Measurements from ENCODE around the gene DENND2A. TPM values are rescaled to one million over a fixed set of nuclear protein-coding genes. Genes with fewer than 3 reads are reported as not detected.
"Not testable (repeated sequence)": the region's sequence is repeated elsewhere in the genome, so short reads cannot be mapped to it uniquely, and the experiment has no call there.

DENND2A gene
- total RNA-seq, 2 experiments from 2014 or later = not detected

GRCh38 chr7:140529428-140529827 is 111.2 kb downstream of the DENND2A start:
- H3K36me3 Mint-ChIP-seq (ENCODE audit: low read depth); H3K9me3 Mint-ChIP-seq; H3K4me3 Mint-ChIP-seq; DNase-seq; H3K27ac Mint-ChIP-seq; POLR2A ChIA-PET; CTCF ChIA-PET: not testable (repeated sequence)
- Mint-ChIP-seq H3K4me1 (peaks cover 14% of the 10 kb centered on the region), H3K27me3 (peaks cover 15% of the 10 kb centered on the region)

- Mint-ChIP-seq H3K9me3 (no peaks in the 10 kb centered on the region), H3K27me3 (peaks cover 9% of the 10 kb centered on the region), H3K4me3 (no peak overlapping the region), H3K27ac (no peak overlapping the region), H3K4me1 (peaks cover 14% of the 10 kb centered on the region), H3K36me3 (ENCODE audit: low read depth) (no peaks in the 10 kb centered on the region)
- DNase-seq = no peak
- ChIA-PET POLR2A (interaction anchor here (0.5 kb wide), 1 partner anchor 125 kb away, joined by 3 read pairs; no protein-coding TSS in a partner anchor), CTCF (interaction anchor here (1.1 kb wide), 1 partner anchor 49 kb away, joined by 3 read pairs; no protein-coding TSS in a partner anchor)
Observed at GRCh38 chr7:140526787-140527664, 113.6 kb downstream of the DENND2A start.

GRCh38 chr7:140526214-140526613 is 114.4 kb downstream of the DENND2A start:
- Mint-ChIP-seq H3K4me3 (no peak overlapping the region), H3K27ac (no peak overlapping the region), H3K27me3 (peaks cover 9% of the 10 kb centered on the region), H3K4me1 (peaks cover 14% of the 10 kb centered on the region), H3K9me3 (no peaks in the 10 kb centered on the region), H3K36me3 (ENCODE audit: low read depth) (no peaks in the 10 kb centered on the region)
- ChIA-PET POLR2A (interaction anchor here (0.5 kb wide), 1 partner anchor 126 kb away, joined by 3 read pairs; no protein-coding TSS in a partner anchor), CTCF (interaction anchor here (1.1 kb wide), 1 partner anchor 48 kb away, joined by 3 read pairs; no protein-coding TSS in a partner anchor)
- no peak for DNase-seq

- no peak overlapping the region for H3K4me3 Mint-ChIP-seq
- H3K27me3 Mint-ChIP-seq = peaks cover 6% of the 10 kb centered on the region
- H3K27ac Mint-ChIP-seq = no peak overlapping the region
- peak; percentile 44 for DNase-seq
- H3K4me1 Mint-ChIP-seq = peaks cover 14% of the 10 kb centered on the region
- ChIA-PET POLR2A (interaction anchor here (0.6 kb wide), 1 partner anchor 47 kb away, joined by 3 read pairs; no protein-coding TSS in a partner anchor), CTCF (no interaction called here)
- H3K9me3 Mint-ChIP-seq = no peaks in the 10 kb centered on the region
- no peaks in the 10 kb centered on the region for H3K36me3 Mint-ChIP-seq (ENCODE audit: low read depth)
Observed at GRCh38 chr7:140525743-140526142, 114.9 kb downstream of the DENND2A start.

GRCh38 chr7:140521421-140521820 is 119.2 kb downstream of the DENND2A start:
- H3K27me3 Mint-ChIP-seq = peaks cover 8% of the 10 kb centered on the region
- H3K9me3 Mint-ChIP-seq = no peaks in the 10 kb centered on the region
- no peak for DNase-seq
- no peak overlapping the region for H3K27ac Mint-ChIP-seq
- no peaks in the 10 kb centered on the region for H3K36me3 Mint-ChIP-seq (ENCODE audit: low read depth)
- no peak overlapping the region for H3K4me3 Mint-ChIP-seq
- H3K4me1 Mint-ChIP-seq = peaks cover 15% of the 10 kb centered on the region
- CTCF ChIA-PET = no interaction called here
- POLR2A ChIA-PET = no interaction called here

- Mint-ChIP-seq H3K36me3 (ENCODE audit: low read depth) (no peaks in the 10 kb centered on the region), H3K9me3 (no peaks in the 10 kb centered on the region), H3K27ac (no peak overlapping the region), H3K4me3 (no peak overlapping the region), H3K27me3 (peaks cover 10% of the 10 kb centered on the region), H3K4me1 (peaks cover 4% of the 10 kb centered on the region)
- DNase-seq = no peak
- POLR2A ChIA-PET = no interaction called here
- CTCF ChIA-PET = no interaction called here
Observed at GRCh38 chr7:140519007-140519399, 121.6 kb downstream of the DENND2A start.

GRCh38 chr7:140518370-140519006 is 122.1 kb downstream of the DENND2A start:
- Mint-ChIP-seq H3K4me3 (no peak overlapping the region), H3K9me3 (no peaks in the 10 kb centered on the region), H3K27me3 (peaks cover 10% of the 10 kb centered on the region), H3K27ac (no peak overlapping the region), H3K4me1 (peaks cover 4% of the 10 kb centered on the region), H3K36me3 (ENCODE audit: low read depth) (no peaks in the 10 kb centered on the region)
- CTCF ChIA-PET = interaction anchor here (0.8 to 2.6 kb wide), 9 partner anchors 15 to 496 kb away, joined by 3 to 19 read pairs (median 4); partner anchors contain the start of gene MRPS33
- DNase-seq = no peak
- POLR2A ChIA-PET = interaction anchor here (0.9 to 1.2 kb wide), 2 partner anchors 41 to 496 kb away, joined by 4 read pairs; partner anchors contain the start of gene MRPS33

- peaks cover 4% of the 10 kb centered on the region for H3K4me1 Mint-ChIP-seq
- no peaks in the 10 kb centered on the region for H3K9me3 Mint-ChIP-seq
- ChIA-PET POLR2A (interaction anchor here (0.9 to 1.2 kb wide), 2 partner anchors 41 to 497 kb away, joined by 4 read pairs; partner anchors contain the start of gene MRPS33), CTCF (interaction anchor here (0.6 to 2.6 kb wide), 11 partner anchors 16 to 497 kb away, joined by 3 to 19 read pairs (median 4); partner anchors contain the start of gene MRPS33)
- H3K4me3 Mint-ChIP-seq = no peak overlapping the region
- H3K27ac Mint-ChIP-seq = no peak overlapping the region
- peak; percentile 70 for DNase-seq
- peaks cover 10% of the 10 kb centered on the region for H3K27me3 Mint-ChIP-seq
- no peaks in the 10 kb centered on the region for H3K36me3 Mint-ChIP-seq (ENCODE audit: low read depth)
Observed at GRCh38 chr7:140517546-140518369, 122.9 kb downstream of the DENND2A start.

GRCh38 chr7:140512317-140513000 is 128.2 kb downstream of the DENND2A start:
- no peak for DNase-seq
- no peak overlapping the region for H3K4me3 Mint-ChIP-seq
- ChIA-PET CTCF (interaction anchor here (0.7 kb wide), 1 partner anchor 93 kb away, joined by 4 read pairs; no protein-coding TSS in a partner anchor), POLR2A (no interaction called here)
- no peaks in the 10 kb centered on the region for H3K4me1 Mint-ChIP-seq
- no peak overlapping the region for H3K27ac Mint-ChIP-seq
- no peaks in the 10 kb centered on the region for H3K9me3 Mint-ChIP-seq
- peaks cover 4% of the 10 kb centered on the region for H3K27me3 Mint-ChIP-seq
- H3K36me3 Mint-ChIP-seq (ENCODE audit: low read depth) = no peaks in the 10 kb centered on the region

GRCh38 chr7:140509789-140510188 is 130.8 kb downstream of the DENND2A start:
- Mint-ChIP-seq H3K27me3 (no peaks in the 10 kb centered on the region), H3K4me3 (no peak overlapping the region), H3K4me1 (no peaks in the 10 kb centered on the region), H3K36me3 (ENCODE audit: low read depth) (no peaks in the 10 kb centered on the region), H3K9me3 (no peaks in the 10 kb centered on the region), H3K27ac (no peak overlapping the region)
- no peak for DNase-seq
- ChIA-PET POLR2A (no interaction called here), CTCF (interaction anchor here (0.6 kb wide), 1 partner anchor 11 kb away, joined by 3 read pairs; no protein-coding TSS in a partner anchor)

GRCh38 chr7:140507556-140507955 is 133.1 kb downstream of the DENND2A start:
- POLR2A ChIA-PET = interaction anchor here (0.5 kb wide), 1 partner anchor 31 kb away, joined by 3 read pairs; no protein-coding TSS in a partner anchor
- H3K9me3 Mint-ChIP-seq; H3K36me3 Mint-ChIP-seq (ENCODE audit: low read depth); H3K27me3 Mint-ChIP-seq; H3K4me3 Mint-ChIP-seq; H3K27ac Mint-ChIP-seq; H3K4me1 Mint-ChIP-seq; CTCF ChIA-PET; DNase-seq: not testable (repeated sequence)

All from activated CD4-positive, alpha-beta memory T cell treated with anti-CD3 and anti-CD28 coated beads, Interleukin-2, amount 10 ng/mL, durations not matched to agents 7 days and 5 days (primary cell).